A549 (cell line): ENCODE measurements around the gene PRICKLE1.

Source experiments
- CEBPB ChIP-seq, 2 experiments: fragments of >200 bp in 1 of 2; sonication (Bioruptor Twin) in 1 of 2; formaldehyde crosslinking in 1 of 2; IDR thresholded peaks; 2 replicates each; pipeline ENCODE4 v1.6.1; 2012 to 2016
- CTCF ChIP-seq: fragments of >200 bp; sonication (Bioruptor Twin); formaldehyde crosslinking; IDR thresholded peaks from 3 replicates; pipeline ENCODE4 v1.5.1; 2016
- EP300 ChIP-seq, 2 experiments: fragments of >200 bp; sonication (Bioruptor Twin); formaldehyde crosslinking; IDR thresholded peaks; 2 replicates in 1 of 2; 3 replicates in 1 of 2; pipeline ENCODE4 v1.6.1; 2016 to 2017
- FOSL2 ChIP-seq, 2 experiments: fragments of 450-650 bp in 1 of 2; fragments of >200 bp in 1 of 2; sonication (Bioruptor Twin) in 1 of 2; formaldehyde crosslinking; IDR thresholded peaks; 2 replicates each; pipeline versions ENCODE4 v1.5.0 to v1.6.1; 2016 to 2020; ENCODE audit warnings: mild to moderate bottlenecking in 1 of 2, moderate library complexity in 1 of 2
- JUN ChIP-seq, 2 experiments: fragments of >200 bp; sonication (Bioruptor Twin); formaldehyde crosslinking; IDR thresholded peaks; 2 replicates in 1 of 2; 3 replicates in 1 of 2; pipeline ENCODE4 v1.6.1; 2016 to 2017
- PHF8 ChIP-seq: fragments of 200-600 bp; sonication (generic); IDR thresholded peaks from 2 replicates; pipeline ENCODE4 v1.6.1; 2016; ENCODE audit warnings: low read depth, mild to moderate bottlenecking, antibody characterized with exemption, moderate library complexity, borderline replicate concordance
- POLR2A ChIP-seq: IDR thresholded peaks from 2 replicates; pipeline ENCODE4 v1.6.1; 2012; ENCODE audit warnings: mild to moderate bottlenecking, low read length
- RAD21 ChIP-seq, 2 experiments: fragments of >200 bp in 1 of 2; sonication (Bioruptor Twin) in 1 of 2; formaldehyde crosslinking in 1 of 2; IDR thresholded peaks in 1 of 2; conservative IDR thresholded peaks in 1 of 2; 2 replicates in 1 of 2; 3 replicates in 1 of 2; pipeline ENCODE4 v1.6.1; 2012 to 2018; ENCODE audit warnings: inconsistent platforms in 1 of 2
- REST ChIP-seq: fragments of 200-600 bp; sonication (generic); IDR thresholded peaks from 2 replicates; pipeline ENCODE4 v1.6.1; 2016; ENCODE audit warnings: antibody characterized with exemption, mild to moderate bottlenecking, moderate library complexity
- RFX5 ChIP-seq: fragments of 450-650 bp; IDR thresholded peaks from 2 replicates; pipeline ENCODE4 v1.7.1; 2014; ENCODE audit warnings: antibody characterized with exemption, mild to moderate bottlenecking, moderate library complexity
- RNF2 ChIP-seq: fragments of 200-600 bp; sonication (generic); IDR thresholded peaks from 2 replicates; pipeline ENCODE4 v1.6.1; 2016; ENCODE audit warnings: low read depth, mild to moderate bottlenecking, antibody characterized with exemption, moderate library complexity, borderline replicate concordance
- TF ChIP-seq, protein P1 (sequence below): fragments of 150-350 bp; IDR thresholded peaks from 2 replicates; pipeline ENCODE4 v1.6.1; 2014; ENCODE audit warnings: low read depth, mild to moderate bottlenecking, low read length

DNA sequence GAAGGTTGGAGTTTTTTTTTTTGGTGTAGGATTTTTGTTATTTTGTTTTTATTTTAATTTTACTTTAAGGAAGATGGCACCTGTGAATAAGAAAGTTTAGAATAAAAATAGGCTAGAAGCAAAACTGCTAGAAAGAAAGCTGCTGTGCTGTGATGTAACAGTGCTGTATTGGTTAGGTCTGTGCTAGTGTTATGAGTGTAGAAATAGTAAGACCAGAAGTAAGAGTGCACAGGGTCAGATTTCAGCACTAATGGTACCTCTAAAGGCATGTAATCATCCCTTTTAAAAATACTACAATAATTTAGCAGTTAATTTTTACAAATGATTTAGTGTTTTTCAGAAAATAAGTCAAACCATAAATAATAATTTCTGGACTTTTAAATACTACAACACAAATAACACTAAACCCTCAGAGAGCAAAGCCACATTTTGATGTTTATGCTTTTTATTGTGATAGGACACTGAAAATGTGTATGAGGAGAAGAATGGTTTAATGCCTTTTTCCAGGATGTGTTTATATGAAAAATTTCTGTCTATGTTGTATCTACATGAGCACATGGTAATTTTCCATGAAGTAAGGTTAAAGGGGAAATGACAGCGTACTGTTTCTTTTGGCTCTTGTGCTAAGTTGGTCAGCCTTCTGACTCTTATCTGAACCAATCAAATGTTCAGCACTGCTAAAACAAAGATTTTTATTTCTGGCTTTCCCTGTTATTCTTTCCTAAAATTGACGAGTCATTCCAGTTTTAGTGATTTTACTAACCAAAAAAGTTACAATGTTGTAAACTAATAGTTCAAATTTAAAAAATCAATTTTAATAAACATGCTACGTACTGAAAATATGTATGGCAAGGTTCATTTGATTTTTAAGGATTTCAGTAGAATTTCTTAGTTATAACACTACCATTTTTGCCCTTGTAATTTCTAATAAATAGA is 167.4 kb downstream of the PRICKLE1 start:
- TF ChIP-seq CTCF (no peak), CEBPB (IDR thresholded peaks at IDR 0.05) (no peak), PHF8 (no peak), RFX5 (no peak), POLR2A (no peak), EP300 (IDR thresholded peaks at IDR 0.05) (no peak), JUN (IDR thresholded peaks at IDR 0.05) (no peak), REST (no peak), RNF2 (no peak), RAD21 (conservative IDR thresholded peaks at IDR 0.05 in 1 of 2, IDR thresholded peaks at IDR 0.05 in 1 of 2) (no peak), FOSL2 (IDR thresholded peaks at IDR 0.05) (no peak), FOSL2 (CRISPR knock-in tag; IDR thresholded peaks at IDR 0.05) (no peak)
- TF ChIP-seq, protein P1, sequence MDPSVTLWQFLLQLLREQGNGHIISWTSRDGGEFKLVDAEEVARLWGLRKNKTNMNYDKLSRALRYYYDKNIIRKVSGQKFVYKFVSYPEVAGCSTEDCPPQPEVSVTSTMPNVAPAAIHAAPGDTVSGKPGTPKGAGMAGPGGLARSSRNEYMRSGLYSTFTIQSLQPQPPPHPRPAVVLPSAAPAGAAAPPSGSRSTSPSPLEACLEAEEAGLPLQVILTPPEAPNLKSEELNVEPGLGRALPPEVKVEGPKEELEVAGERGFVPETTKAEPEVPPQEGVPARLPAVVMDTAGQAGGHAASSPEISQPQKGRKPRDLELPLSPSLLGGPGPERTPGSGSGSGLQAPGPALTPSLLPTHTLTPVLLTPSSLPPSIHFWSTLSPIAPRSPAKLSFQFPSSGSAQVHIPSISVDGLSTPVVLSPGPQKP = no peak
